Spinal cord (tissue), 10 donors: ENCODE measurements around the gene EFCAB11. TPM values are rescaled to one million over a fixed set of nuclear protein-coding genes. Genes with fewer than 3 reads are reported as not detected.

Experiments
- DNase-seq, 6 donors: peaks; one replicate each; pipeline versions ENCODE4 v3.0.0 to v3.0.0-alpha.2; 2013 to 2015; ENCODE audit warnings: low spot score in 6 of 6, low read depth in 4 of 6
- H3K27ac ChIP-seq: one replicate; pipeline ENCODE4 v1.5.1; 2013; ENCODE audit warnings: low read depth, low read length, control low read depth
- H3K27me3 ChIP-seq: one replicate; pipeline ENCODE4 v1.6.1; 2013; ENCODE audit warnings: low read length; ENCODE audit not compliant: control insufficient read depth, insufficient read depth
- H3K36me3 ChIP-seq: one replicate; pipeline ENCODE4 v1.6.1; 2013; ENCODE audit warnings: low read length; ENCODE audit not compliant: control insufficient read depth, insufficient read depth
- H3K4me1 ChIP-seq: one replicate; pipeline ENCODE4 v1.6.1; 2013; ENCODE audit warnings: low read length; ENCODE audit not compliant: control insufficient read depth, insufficient read depth
- H3K4me3 ChIP-seq: one replicate; pipeline ENCODE4 v1.5.1; 2013; ENCODE audit warnings: low read depth, low read length, control low read depth
- H3K9me3 ChIP-seq: one replicate; pipeline ENCODE4 v1.6.1; 2013; ENCODE audit warnings: low read length; ENCODE audit not compliant: control insufficient read depth, insufficient read depth
- WGBS: methylation state at CpG from one replicate; pipeline ENCODE4 v1.1.5; 2013; ENCODE audit warnings: missing lambda C conversion rate; ENCODE audit not compliant: insufficient coverage; 5-methylcytosine and 5-hydroxymethylcytosine counted together
- polyA plus RNA-seq, 2 donors: library from polyadenylated mRNA; unstranded; fragments of 120-200 nt; gene quantifications; one replicate each; pipeline ENCODE4 v1.2.1, GENCODE V29; 2013; ENCODE audit not compliant: insufficient read length in 2 of 2
- total RNA-seq, 2 donors: library from RNA; depleted of rRNA in 1 of 2; stranded (reverse); fragments of 120-200 nt in 1 of 2; fragments of >200 nt in 1 of 2; gene quantifications; one replicate each; pipeline versions ENCODE4 v1.2.3 to v1.2.4, GENCODE V29; 2013 to 2014
- donor health status: healthy.

The EFCAB11 gene
- total and polyA plus RNA-seq, 4 donors = 7.5 to 16.4 (median 13.3) TPM

GRCh38 chr14:89844508-89844907 lies 110.0 kb downstream of the EFCAB11 start:
- Histone ChIP-seq H3K4me1 (no peaks in the 10 kb centered on the region), H3K27me3 (no peaks in the 10 kb centered on the region), H3K9me3 (no peaks in the 10 kb centered on the region), H3K4me3 (no peak overlapping the region), H3K27ac (no peak overlapping the region), H3K36me3 (no peaks in the 10 kb centered on the region)
- DNase-seq = no peak
- 80% methylated on average over 1 of the region's 1 CpG for WGBS

DNA sequence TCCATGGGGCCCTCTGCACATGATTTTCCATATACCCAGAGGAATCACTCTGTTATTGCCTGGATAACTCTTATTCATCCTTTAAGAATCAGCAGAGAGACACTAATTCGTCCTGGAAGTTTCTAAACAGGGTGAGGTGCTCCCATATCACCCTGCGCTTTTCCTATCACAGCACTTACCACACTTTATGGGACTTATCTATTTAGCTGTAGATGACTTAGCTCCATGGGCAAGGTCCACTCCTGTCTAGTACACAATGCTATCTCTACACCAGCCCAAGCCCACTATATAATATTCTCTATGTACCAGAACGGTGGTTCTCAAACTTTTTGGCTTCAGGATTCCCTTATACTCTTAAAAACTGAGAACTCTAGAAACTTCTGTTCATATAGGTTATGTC lies 111.7 kb downstream of the EFCAB11 start:
- no peaks in the 10 kb centered on the region for H3K9me3 ChIP-seq
- no peaks in the 10 kb centered on the region for H3K27me3 ChIP-seq
- H3K36me3 ChIP-seq = no peaks in the 10 kb centered on the region
- H3K4me1 ChIP-seq = no peaks in the 10 kb centered on the region
- 93% methylated on average over 2 of the region's 3 CpGs for WGBS
- no peak for DNase-seq
- no peak overlapping the region for H3K4me3 ChIP-seq
- no peak overlapping the region for H3K27ac ChIP-seq

- WGBS = 92% methylated on average over 6 of the region's 6 CpGs
- no peak for DNase-seq
- H3K4me1 ChIP-seq = no peaks in the 10 kb centered on the region
- H3K27me3 ChIP-seq = no peaks in the 10 kb centered on the region
- no peak overlapping the region for H3K4me3 ChIP-seq
- H3K9me3 ChIP-seq = no peaks in the 10 kb centered on the region
- H3K36me3 ChIP-seq = no peaks in the 10 kb centered on the region
- H3K27ac ChIP-seq = no peak overlapping the region
Observed at GRCh38 chr14:89841851-89842250, 112.7 kb downstream of the EFCAB11 start.

GRCh38 chr14:89836830-89837469 lies 117.6 kb downstream of the EFCAB11 start:
- no peaks in the 10 kb centered on the region for H3K4me1 ChIP-seq
- H3K27me3 ChIP-seq = no peaks in the 10 kb centered on the region
- no peak overlapping the region for H3K27ac ChIP-seq
- no peak overlapping the region for H3K4me3 ChIP-seq
- no peaks in the 10 kb centered on the region for H3K36me3 ChIP-seq
- WGBS = 98% methylated on average over 7 of the region's 7 CpGs
- no peaks in the 10 kb centered on the region for H3K9me3 ChIP-seq
- no peak for DNase-seq

- H3K9me3 ChIP-seq = no peaks in the 10 kb centered on the region
- no peaks in the 10 kb centered on the region for H3K4me1 ChIP-seq
- H3K4me3 ChIP-seq = no peak overlapping the region
- H3K27ac ChIP-seq = peak overlapping the region; percentile 40
- DNase-seq = peak in 1 of 6 donors; percentile 26
- no peaks in the 10 kb centered on the region for H3K27me3 ChIP-seq
- no peaks in the 10 kb centered on the region for H3K36me3 ChIP-seq
Observed at GRCh38 chr14:89833661-89834060, 120.9 kb downstream of the EFCAB11 start.

GRCh38 chr14:89833120-89833532 lies 121.4 kb downstream of the EFCAB11 start:
- peak overlapping the region; percentile 40 for H3K27ac ChIP-seq
- no peaks in the 10 kb centered on the region for H3K27me3 ChIP-seq
- no peaks in the 10 kb centered on the region for H3K36me3 ChIP-seq
- H3K9me3 ChIP-seq = no peaks in the 10 kb centered on the region
- DNase-seq = no peak
- no peaks in the 10 kb centered on the region for H3K4me1 ChIP-seq
- no peak overlapping the region for H3K4me3 ChIP-seq
- WGBS = 79% methylated on average over 2 of the region's 3 CpGs

DNA sequence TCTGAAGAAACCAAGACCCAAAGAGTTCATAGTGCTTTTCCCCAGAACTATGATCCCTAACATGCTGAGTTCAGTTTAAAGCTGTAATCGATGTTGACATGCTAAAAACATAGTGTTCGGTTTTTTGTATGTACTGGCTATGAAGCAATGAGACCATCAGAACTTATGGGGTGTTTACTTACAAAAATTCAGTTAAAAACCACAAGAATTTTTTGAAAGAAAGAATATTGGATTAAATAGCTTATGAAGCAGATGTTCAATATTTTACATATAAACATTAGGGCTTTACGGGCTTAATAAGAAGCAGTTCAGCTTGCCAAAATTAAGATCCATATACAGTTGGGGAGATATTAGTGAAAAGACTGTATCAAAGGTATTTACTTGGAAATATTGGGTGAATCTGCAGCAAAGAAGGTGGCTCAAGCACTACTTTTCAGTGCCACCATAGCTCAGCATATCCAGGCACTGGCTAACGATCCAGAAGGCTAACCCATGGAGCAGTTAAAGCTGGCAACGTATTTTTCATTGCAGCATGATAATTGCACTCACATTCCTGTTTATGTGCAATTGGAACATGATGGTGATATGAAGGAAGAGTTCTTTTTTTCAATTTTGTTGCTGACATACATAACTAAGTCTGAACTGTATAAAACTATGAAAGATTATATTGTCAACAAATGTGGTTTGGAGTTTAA lies 125.9 kb downstream of the EFCAB11 start:
- Histone ChIP-seq H3K36me3 (no peaks in the 10 kb centered on the region), H3K27ac (no peak overlapping the region), H3K4me3 (no peak overlapping the region), H3K9me3 (no peaks in the 10 kb centered on the region), H3K4me1 (no peaks in the 10 kb centered on the region), H3K27me3 (no peaks in the 10 kb centered on the region)
- DNase-seq = peak in 1 of 6 donors; percentile 60
- WGBS = no CpG with 5 or more reads among the region's 5 CpGs

DNA sequence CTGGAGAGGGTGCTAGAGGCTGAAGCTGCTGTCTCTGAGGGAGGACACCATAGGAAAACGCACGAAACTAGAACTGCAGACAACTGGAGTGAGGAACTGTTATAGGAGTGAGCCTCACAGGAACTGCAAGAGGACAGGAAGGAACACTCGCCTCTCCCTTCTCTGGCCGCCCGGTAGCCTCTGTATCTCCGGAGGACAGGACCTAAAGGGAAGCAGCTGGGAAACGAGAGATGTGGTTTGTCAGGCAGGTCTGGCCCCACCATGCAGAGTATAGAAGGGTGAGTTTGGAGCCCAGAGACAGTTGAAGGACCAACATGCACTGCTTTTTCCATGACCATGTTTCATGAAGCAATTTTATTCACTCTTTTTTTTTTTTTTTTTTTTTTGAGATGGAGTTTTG lies 127.3 kb downstream of the EFCAB11 start:
- WGBS = 79% methylated on average over 6 of the region's 7 CpGs

GRCh38 chr14:89826596-89826995 lies 127.9 kb downstream of the EFCAB11 start:
- WGBS = 53% methylated on average over 3 of the region's 3 CpGs
- Histone ChIP-seq H3K9me3 (no peaks in the 10 kb centered on the region), H3K27me3 (no peaks in the 10 kb centered on the region), H3K4me1 (no peaks in the 10 kb centered on the region), H3K4me3 (no peak overlapping the region), H3K36me3 (no peaks in the 10 kb centered on the region), H3K27ac (no peak overlapping the region)
- peak in 1 of 6 donors; percentile 31 for DNase-seq

More for the DNA sequence above, 127.3 kb downstream of the EFCAB11 start:
- Histone ChIP-seq H3K27me3 (no peaks in the 10 kb centered on the region), H3K4me3 (no peak overlapping the region), H3K36me3 (no peaks in the 10 kb centered on the region), H3K9me3 (no peaks in the 10 kb centered on the region), H3K4me1 (no peaks in the 10 kb centered on the region), H3K27ac (no peak overlapping the region)
- DNase-seq = no peak

GRCh38 chr14:89823743-89824142 lies 130.8 kb downstream of the EFCAB11 start:
- no peak overlapping the region for H3K4me3 ChIP-seq
- no peaks in the 10 kb centered on the region for H3K4me1 ChIP-seq
- H3K27ac ChIP-seq = no peak overlapping the region
- H3K27me3 ChIP-seq = no peaks in the 10 kb centered on the region
- 100% methylated on average over 2 of the region's 2 CpGs for WGBS
- no peaks in the 10 kb centered on the region for H3K36me3 ChIP-seq
- H3K9me3 ChIP-seq = no peaks in the 10 kb centered on the region
- DNase-seq = no peak
